Kidney (tissue), 14 donors: ENCODE measurements around the gene PHLDA1. TPM values are rescaled to one million over a fixed set of nuclear protein-coding genes. Genes with fewer than 3 reads are reported as not detected.

Experiments
- DNase-seq, 5 donors: peaks; one replicate each; pipeline ENCODE4 v3.0.0-alpha.2; 2013 to 2020
- FAIRE-seq: peaks from 2 replicates; lab custom pipeline; 2012; peaks lifted over from hg19 to GRCh38; lab: Jason Lieb, UNC
- H3K27ac ChIP-seq, 2 donors: one replicate each; pipeline ENCODE4 v1.7.0; 2013; ENCODE audit warnings: low read depth in 2 of 2, low read length in 2 of 2, inconsistent platforms in 1 of 2
- H3K27me3 ChIP-seq: one replicate; pipeline ENCODE4 v1.7.1; 2013; ENCODE audit warnings: low read length, inconsistent platforms; ENCODE audit not compliant: control insufficient read depth, insufficient read depth
- H3K36me3 ChIP-seq, 3 donors: one replicate each; pipeline versions ENCODE4 v1.7.0 to v1.7.1; 2013; ENCODE audit warnings: low read length in 3 of 3, control low read depth in 1 of 3, inconsistent platforms in 1 of 3; ENCODE audit not compliant: insufficient read depth in 3 of 3, control insufficient read depth in 2 of 3
- H3K4me1 ChIP-seq, 3 donors: one replicate each; pipeline versions ENCODE4 v1.7.0 to v1.7.1; 2013; ENCODE audit warnings: low read length in 3 of 3, inconsistent platforms in 1 of 3, low read depth in 1 of 3; ENCODE audit not compliant: control insufficient read depth in 2 of 3, insufficient read depth in 2 of 3
- H3K4me3 ChIP-seq, 3 donors: one replicate each; pipeline versions ENCODE4 v1.7.0 to v1.8.1; 2013; ENCODE audit warnings: low read length in 3 of 3, control low read depth in 1 of 3, inconsistent platforms in 1 of 3
- H3K9ac ChIP-seq, 3 donors: one replicate each; pipeline versions ENCODE4 v1.7.0 to v1.7.1; 2013; ENCODE audit warnings: low read length in 3 of 3, control low read depth in 1 of 3, inconsistent platforms in 1 of 3
- H3K9me3 ChIP-seq, 3 donors: one replicate each; pipeline versions ENCODE4 v1.7.0 to v1.7.1; 2013; ENCODE audit warnings: low read length in 3 of 3, control low read depth in 1 of 3, inconsistent platforms in 1 of 3; ENCODE audit not compliant: control insufficient read depth in 2 of 3, insufficient read depth in 1 of 3
- intact Hi-C: fragments of 100-400 bp; cut with DNase I; formaldehyde crosslinking; loops from one replicate; pipeline ENCODE4 v1.11.1; 2022
- polyA plus RNA-seq: library from polyadenylated mRNA; stranded (reverse); fragments of 350-450 nt; fragmentation: Illumina TruSeq; extraction: RNeasy Lipid Tissue Mini Kit (QIAGEN cat#74804); gene quantifications from one replicate; pipeline ENCODE4 v1.2.3, GENCODE V29; 2014; ENCODE audit warnings: low read depth, low replicate concordance; ENCODE audit not compliant: insufficient read depth
- total RNA-seq: library from RNA; stranded (reverse); fragmentation: NEBNext Ultra II Directional; extraction: Animal tissue kit (Norgen Biotek cat#: 25700); gene quantifications from one replicate; pipeline ENCODE4 v1.2.1, GENCODE V29; 2021
- TF ChIP-seq, protein P1 (sequence below): IDR thresholded peaks from 3 replicates; pipeline ENCODE4 v1.5.1; 2012; ENCODE audit warnings: mild to moderate bottlenecking, moderate library complexity, borderline replicate concordance; ENCODE audit not compliant: insufficient read depth; ENCODE audit errors: extremely low read depth
- donor health status: control.
- donor health status: control.
- donor health status: control.
- donor health status: control.
- donor health status: control.
- donor health status: DM: yes; HTN: yes; CAD: no.
- donor health status: Normal renal cell carcinoma (clear cell type).

PHLDA1 gene
- total and polyA plus RNA-seq, 2 donors from 2014 or later = 9.5 to 15.3 TPM

DNA sequence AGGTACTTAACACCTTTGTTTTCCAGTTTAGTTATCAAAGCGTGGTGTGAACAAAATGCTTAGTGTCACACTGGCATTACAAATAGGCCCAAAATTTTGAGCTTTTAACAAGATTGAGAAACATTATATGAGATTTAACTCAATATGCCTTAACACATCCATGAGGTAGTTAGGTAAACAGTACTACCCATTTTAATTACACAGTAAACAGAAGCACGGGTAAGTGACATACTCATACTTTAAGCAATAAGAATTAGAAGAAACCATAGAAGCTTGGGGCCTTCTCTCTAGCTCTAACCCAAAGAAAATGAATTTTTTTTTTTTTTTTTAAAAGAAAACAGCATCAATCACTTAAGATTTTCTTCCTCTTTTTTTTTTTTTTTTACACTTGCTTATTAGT, 15.5 kb upstream of the PHLDA1 start:
- no peaks in the 10 kb centered on the region for H3K4me1 ChIP-seq
- no peak overlapping the region for H3K9ac ChIP-seq
- no peak overlapping the region for H3K27ac ChIP-seq
- FAIRE-seq (no peak), DNase-seq (no peak)
- no peaks in the 10 kb centered on the region for H3K9me3 ChIP-seq
- H3K4me3 ChIP-seq = no peak overlapping the region
- TF ChIP-seq, protein P1, sequence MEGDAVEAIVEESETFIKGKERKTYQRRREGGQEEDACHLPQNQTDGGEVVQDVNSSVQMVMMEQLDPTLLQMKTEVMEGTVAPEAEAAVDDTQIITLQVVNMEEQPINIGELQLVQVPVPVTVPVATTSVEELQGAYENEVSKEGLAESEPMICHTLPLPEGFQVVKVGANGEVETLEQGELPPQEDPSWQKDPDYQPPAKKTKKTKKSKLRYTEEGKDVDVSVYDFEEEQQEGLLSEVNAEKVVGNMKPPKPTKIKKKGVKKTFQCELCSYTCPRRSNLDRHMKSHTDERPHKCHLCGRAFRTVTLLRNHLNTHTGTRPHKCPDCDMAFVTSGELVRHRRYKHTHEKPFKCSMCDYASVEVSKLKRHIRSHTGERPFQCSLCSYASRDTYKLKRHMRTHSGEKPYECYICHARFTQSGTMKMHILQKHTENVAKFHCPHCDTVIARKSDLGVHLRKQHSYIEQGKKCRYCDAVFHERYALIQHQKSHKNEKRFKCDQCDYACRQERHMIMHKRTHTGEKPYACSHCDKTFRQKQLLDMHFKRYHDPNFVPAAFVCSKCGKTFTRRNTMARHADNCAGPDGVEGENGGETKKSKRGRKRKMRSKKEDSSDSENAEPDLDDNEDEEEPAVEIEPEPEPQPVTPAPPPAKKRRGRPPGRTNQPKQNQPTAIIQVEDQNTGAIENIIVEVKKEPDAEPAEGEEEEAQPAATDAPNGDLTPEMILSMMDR = no peak
- H3K36me3 ChIP-seq = peaks cover 2 to 21% (median 12%) of the 10 kb centered on the region in 3 donors
- no peaks in the 10 kb centered on the region for H3K27me3 ChIP-seq
- intact Hi-C loops = no loop called here

DNA sequence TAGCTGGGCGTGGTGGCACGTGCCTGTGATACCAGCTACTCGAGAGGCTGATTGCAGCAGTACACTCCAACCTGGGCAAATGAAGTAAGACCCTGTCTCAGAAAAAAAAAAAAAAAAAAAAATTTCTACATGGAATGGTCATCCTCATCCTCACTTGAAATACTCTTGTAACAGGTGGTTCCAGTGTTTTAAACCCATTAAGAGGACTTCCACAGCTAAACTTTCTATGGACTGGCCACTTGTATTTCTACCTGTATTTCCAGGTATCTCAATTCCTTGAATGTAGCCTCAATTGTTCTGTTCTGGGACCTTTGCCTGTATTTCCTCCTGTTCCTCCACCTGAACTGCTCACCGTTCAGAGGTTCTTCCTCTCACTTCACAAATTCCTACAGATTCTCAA, 11.8 kb upstream of the PHLDA1 start:
- H3K27me3 ChIP-seq = no peaks in the 10 kb centered on the region
- FAIRE-seq = no peak
- no peaks in the 10 kb centered on the region for H3K9me3 ChIP-seq
- no peak overlapping the region for H3K9ac ChIP-seq
- TF ChIP-seq, protein P1 = no peak
- H3K36me3 ChIP-seq = peaks cover 1 to 3% (median 2%) of the 10 kb centered on the region in 3 donors
- H3K4me3 ChIP-seq = no peak overlapping the region
- intact Hi-C loops = no loop called here
- H3K27ac ChIP-seq = no peak overlapping the region
- H3K4me1 ChIP-seq = no peaks in the 10 kb centered on the region
- DNase-seq = no peak

DNA sequence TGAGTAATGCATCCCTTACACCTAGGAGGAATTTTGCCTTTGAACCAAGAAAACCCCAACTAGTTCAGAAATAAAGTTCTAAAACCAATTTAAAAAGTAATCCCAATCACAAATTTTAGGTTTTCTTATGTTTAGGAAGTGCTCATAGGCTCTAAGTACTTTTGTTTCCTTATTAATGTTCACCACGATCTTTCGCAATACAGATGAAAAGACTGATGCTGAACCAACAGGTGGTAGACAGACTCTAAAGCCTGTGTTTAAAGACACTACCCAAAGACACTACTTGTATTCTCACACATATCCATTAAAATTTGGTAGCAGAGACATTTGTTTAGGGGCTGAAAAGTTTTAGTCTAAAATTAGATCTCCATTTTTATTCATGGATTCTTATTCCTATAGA, 10.6 kb upstream of the PHLDA1 start:
- no peak overlapping the region for H3K9ac ChIP-seq
- H3K9me3 ChIP-seq = no peaks in the 10 kb centered on the region
- no peak for DNase-seq
- peaks cover 0 to 2% (median 0%) of the 10 kb centered on the region in 3 donors for H3K36me3 ChIP-seq
- H3K27ac ChIP-seq = no peak overlapping the region
- intact Hi-C loops = no loop called here
- H3K4me3 ChIP-seq = no peak overlapping the region
- FAIRE-seq = no peak
- TF ChIP-seq, protein P1 = no peak
- H3K27me3 ChIP-seq = no peaks in the 10 kb centered on the region
- H3K4me1 ChIP-seq = peaks cover 0 to 4% (median 0%) of the 10 kb centered on the region in 3 donors

DNA sequence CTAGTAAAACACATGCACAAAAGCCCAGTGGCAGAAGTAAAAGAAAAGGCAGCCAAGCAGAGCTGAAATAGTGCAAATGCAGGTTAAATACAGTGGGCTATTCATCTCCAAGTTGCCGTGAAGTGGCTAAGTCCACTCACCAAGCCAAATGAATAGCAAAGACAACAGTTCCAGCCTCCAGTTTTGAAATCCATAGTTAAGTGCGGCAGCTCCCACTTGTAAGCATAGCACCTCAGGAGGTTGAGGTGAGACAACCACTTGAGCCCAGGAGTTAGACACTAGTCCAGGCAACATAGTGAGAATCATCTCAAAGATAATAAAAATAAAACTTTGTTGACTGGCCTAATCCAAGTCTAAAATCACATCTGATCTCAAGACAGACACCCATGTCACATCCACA, 9.8 kb upstream of the PHLDA1 start:
- Histone ChIP-seq H3K36me3 (no peaks in the 10 kb centered on the region), H3K27me3 (no peaks in the 10 kb centered on the region), H3K4me3 (no peak overlapping the region), H3K9ac (no peak overlapping the region), H3K4me1 (peaks cover 0 to 4% (median 0%) of the 10 kb centered on the region in 3 donors), H3K27ac (no peak overlapping the region), H3K9me3 (no peaks in the 10 kb centered on the region)
- DNase-seq = no peak
- FAIRE-seq = no peak
- TF ChIP-seq, protein P1 = no peak
- intact Hi-C loops = no loop called here
